Measurements from ENCODE around the gene EXT2.

The EXT2 gene

GRCh38 chr11:44207292-44207691 lies 111.8 kb downstream of the EXT2 start:
- peak; percentile 12 for DNase-seq

- DNase-seq: no peak
Measured at GRCh38 chr11:44208976-44209603, 113.6 kb downstream of the EXT2 start.

DNA sequence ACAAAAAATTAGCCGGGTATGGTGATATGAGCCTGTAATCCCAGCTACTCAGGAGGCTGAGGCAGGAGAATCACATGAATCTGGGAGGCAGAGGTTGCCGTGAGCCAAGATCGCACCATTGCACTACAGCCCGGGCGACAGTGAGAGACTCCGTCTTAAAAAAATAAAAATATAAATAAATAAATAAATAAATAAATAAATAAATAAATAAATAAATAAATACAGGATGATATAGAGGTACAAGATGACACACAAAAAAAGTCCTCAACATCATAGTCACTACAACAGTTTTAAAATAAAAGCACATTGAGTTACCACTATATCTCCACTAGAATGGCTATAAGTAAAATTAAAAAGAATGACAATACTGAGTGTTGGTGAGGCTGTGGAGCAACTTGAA lies 116.7 kb downstream of the EXT2 start:
- DNase-seq: no peak

GRCh38 chr11:44213148-44213547 lies 117.7 kb downstream of the EXT2 start:
- no peak for DNase-seq

GRCh38 chr11:44217432-44217831 lies 122.0 kb downstream of the EXT2 start:
- no peak for DNase-seq

DNA sequence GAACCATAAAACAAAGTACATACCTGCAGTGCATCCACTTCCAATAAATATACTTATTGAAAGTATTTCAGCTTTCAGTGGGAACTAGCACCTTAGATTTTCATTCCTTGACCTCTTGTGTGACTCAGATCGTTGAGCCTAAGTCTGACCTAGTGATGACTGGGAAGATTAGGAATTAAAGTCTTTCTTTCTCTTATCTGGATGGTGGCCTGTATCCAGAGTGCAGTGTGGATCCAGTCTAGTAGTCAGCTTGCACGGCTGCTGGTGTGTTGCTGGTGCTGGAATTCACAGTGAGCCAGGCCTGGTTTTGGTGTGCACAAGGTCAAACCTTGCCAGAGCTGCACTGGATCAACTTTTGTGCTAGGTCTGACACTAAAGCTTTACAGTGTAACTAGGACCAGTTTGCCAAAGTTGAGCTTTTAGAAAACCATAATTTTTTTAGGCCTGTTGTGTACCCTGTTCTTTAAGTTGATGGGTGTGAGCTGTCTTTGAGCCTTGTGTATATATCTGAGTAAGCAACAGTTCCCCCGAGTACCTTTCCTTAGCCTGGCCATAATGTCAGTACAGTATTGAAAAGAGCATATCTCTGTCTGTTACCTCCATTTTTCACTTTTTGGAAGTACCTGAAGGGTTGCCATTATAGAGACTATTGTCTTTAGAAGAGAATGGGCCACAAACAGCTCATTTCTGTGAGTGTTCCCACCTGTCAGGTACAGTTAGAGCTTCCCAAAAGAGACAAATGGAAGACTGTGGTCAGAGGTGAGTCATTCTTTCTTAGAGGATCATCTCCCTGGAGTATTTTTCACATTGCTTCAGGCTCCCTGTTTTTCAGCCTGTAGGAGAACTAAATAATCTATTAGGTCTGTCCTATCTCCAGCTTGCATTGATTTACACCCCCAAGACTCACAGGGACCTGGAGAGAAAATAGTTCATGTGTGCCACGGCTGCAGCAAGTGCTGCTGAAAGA lies 124.6 kb downstream of the EXT2 start:
- no peak for DNase-seq

DNA sequence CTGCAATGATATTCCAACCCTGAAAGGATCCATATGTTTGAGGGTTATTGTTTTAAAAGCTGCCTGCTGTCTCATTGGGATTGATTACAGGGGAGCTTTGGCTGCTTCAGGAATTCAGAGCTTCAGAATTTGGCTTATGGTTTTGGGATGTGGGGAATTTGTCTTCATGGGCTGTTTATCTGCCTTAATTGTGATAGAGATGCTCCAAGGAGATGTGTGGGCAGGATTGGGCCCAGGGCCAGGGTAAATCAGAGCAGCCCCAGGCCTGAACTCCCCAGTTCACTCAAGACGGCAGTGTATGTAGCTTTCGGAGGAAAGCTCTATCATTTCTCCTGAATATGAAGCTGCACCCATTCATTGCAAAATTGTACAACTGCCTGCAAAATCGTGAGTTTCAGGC lies 126.0 kb downstream of the EXT2 start:
- no peak for DNase-seq

- DNase-seq: no peak
Measured at GRCh38 chr11:44221992-44222391, 126.5 kb downstream of the EXT2 start.

GRCh38 chr11:44223238-44223637 lies 127.8 kb downstream of the EXT2 start:
- DNase-seq: no peak

DNA sequence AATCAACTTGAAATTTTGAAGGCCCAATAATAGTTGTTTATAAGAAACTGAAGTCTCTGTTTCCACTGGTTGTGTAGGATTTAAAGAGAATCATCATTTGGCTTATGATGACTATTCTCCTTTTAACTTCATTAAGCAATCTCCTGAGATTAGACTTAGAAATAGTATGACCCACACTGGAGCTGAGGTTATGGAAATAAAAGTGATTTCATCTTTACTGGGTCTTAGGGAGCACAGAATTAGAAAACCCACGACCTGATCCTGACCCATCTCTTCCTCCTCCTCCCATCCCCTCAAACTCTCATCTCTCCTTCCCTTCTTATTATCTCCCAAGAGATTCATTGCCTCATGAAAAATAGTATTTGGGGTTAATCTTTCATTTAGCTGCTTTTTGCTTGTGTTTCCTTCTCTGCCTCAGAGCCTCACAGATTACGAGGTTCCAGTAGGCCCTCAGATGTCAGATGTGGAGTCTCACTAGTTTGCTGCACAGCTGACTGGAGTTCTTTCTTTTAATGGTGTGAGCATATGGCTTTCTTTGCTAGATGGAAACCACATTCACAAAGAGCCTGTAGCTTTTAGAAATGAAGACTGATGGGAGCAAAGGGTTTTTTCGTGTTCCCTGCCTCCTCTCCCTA lies 129.5 kb downstream of the EXT2 start:
- no peak for DNase-seq

DNA sequence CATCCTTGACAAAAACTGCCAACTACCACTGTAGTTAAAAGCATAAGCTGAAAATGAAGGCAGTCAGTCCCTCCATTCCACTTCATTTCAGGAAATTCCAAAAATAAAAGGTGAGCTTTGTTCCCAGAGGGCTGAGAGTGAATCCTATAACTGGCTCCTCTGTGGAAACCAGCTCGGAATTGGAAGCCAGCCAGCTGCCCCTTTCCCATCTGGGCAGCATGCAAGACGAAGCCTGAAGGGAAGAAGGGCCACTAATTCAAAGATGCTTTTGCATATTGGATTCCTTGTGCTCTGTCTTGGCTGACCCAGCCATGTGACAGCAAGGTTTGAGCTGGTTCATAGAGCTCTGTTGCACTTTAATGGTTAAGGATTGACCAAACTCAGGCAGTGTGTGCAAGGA lies 131.0 kb downstream of the EXT2 start:
- no peak for DNase-seq

GRCh38 chr11:44226945-44227344 lies 131.5 kb downstream of the EXT2 start:
- no peak for DNase-seq

DNA sequence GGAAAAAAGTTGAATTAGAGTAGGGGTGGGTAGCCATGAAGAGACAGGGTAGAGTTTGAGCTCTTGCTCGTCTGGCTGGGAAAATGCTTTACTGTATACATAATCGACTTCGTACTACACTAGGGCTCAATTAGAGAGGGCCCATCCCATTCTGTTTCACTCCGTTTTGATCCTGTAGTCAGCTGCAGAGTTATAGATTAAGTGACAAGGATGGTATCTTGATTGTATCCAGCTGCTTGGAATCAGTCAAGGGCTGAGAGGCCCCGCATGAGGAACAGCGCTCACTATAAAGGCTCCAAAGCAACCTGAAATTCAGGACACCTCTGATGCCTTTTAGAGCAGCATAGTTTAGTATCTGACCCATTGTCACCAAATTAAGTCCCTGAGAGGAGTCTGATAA lies 132.9 kb downstream of the EXT2 start:
- no peak for DNase-seq

GRCh38 chr11:44229098-44229497 lies 133.6 kb downstream of the EXT2 start:
- DNase-seq: no peak

- DNase-seq: no peak
Measured at GRCh38 chr11:44229624-44230023, 134.1 kb downstream of the EXT2 start.

DNA sequence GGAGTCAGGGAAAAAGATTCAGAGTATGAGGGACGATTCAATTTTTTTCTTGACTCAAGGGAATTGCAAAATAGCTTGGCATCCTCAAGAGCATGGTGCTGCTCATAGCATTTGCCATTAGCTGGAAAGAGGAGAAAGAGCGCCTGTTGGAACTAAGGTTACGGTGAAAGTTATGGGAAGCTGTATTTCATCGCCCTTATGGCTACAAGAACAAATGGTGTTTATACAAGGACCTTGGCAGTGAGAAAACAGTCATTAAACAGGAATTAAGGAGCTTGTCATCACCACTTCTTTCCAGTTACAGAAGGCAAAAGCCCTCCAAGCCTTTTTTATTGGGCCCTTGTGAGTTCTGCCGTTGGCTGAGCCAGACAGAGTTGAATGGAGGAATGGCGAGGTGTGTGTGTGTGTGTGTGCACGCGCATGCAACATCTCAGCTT lies 140.3 kb downstream of the EXT2 start:
- DNase-seq: no peak

DNA sequence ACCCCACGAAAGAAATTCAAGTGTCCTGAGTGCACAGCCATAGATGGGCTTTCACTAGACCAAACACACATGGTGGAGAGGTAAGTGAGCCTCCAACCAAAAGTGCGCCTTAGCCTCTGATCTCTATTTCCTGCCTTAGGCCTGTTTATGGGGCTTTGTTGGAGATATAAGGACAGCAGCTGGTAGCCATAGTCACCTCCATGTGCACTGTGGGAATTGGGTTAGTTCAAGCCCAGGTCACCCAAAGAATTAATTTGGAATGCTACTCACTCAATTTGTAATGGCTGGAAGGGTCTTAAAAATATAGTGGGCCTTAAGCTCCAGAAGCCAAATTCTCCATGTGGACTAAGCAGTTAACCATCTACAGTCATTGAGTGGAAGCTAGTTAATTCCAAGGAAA lies 140.8 kb downstream of the EXT2 start:
- no peak for DNase-seq

GRCh38 chr11:44237156-44237555 lies 141.7 kb downstream of the EXT2 start:
- no peak for DNase-seq

GRCh38 chr11:44241851-44242250 lies 146.4 kb downstream of the EXT2 start:
- DNase-seq: no peak

- DNase-seq: no peak
Measured at GRCh38 chr11:44243086-44243485, 147.6 kb downstream of the EXT2 start.

DNA sequence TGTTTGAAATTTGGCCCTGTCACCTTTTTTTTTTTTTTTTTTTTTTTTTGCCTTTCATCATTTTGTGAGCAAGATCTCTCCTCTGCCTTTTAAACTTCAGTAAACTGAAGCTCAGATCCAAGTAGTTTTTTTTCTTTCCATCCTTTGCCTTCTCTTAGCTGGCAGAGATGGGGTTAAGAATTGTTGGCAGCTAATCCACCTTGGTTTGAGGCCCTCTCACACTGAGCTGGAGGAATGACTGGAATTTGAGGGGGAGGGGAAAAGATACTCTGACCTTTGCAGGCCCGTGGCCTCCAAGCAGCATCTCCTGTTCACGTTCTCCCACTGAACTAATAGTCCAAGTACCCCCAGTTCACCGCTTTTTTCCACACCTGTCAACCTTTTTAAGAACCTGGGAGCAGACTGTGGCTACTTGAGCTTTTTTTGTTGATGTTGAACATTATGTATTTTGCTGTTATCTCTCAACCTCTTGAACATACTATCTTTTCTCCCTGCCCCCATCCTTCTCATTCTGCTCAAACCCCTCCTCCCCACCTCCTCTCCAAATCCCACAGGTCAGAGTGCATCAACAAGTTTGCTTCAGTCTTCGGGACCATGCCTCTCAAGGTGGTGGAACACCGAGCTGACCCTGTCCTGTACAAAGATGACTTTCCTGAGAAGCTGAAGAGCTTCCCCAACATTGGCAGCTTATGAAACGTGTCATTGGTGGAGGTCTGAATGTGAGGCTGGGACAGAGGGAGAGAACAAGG lies 148.3 kb downstream of the EXT2 start:
- DNase-seq: no peak

- DNase-seq: no peak
Measured at GRCh38 chr11:44244639-44245310, 149.3 kb downstream of the EXT2 start.

DNA sequence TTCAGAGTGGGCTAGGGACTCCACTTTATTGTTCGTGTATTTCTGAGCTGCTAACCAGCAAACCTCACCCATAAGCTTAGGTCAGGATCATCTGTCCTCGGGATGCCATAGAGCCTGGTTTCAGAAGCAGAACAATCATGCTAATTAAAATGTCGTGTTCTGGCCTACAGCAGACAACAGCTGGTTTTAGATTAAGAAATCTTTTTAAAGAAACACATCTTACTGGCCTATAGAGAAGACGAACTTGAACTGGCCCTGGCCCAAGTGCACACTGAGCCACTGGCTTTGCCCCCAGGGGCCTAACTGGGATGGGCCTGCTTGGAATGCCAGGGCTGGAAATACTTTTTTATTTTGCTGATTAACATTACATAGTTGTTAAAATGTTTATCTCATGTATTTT lies 151.2 kb downstream of the EXT2 start:
- no peak for DNase-seq

Data from NCI-H2227 treated with DMSO at 0.1 percent for 48 hours (cell line).